ENCODE results near the gene CNPY1. TPM values are rescaled to one million over a fixed set of nuclear protein-coding genes. Genes with fewer than 3 reads are reported as not detected.

The CNPY1 gene
- total RNA-seq, 1 experiment from 2014 or later = not detected

GRCh38 chr7:155467846-155468784 lies 78.2 kb downstream of the CNPY1 start:
- H3K4me1 ChIP-seq (ENCODE audit: insufficient read depth, low read length) = no peaks in the 10 kb centered on the region
- peak overlapping the region; percentile 5 for H3K4me2 ChIP-seq (ENCODE audit: insufficient read depth, insufficient read length, low read length)

More at GRCh38 chr7:155467846-155468784, 78.2 kb downstream of the CNPY1 start:
- Mint-ChIP-seq H3K4me1 (peaks cover 24 to 38% of the 10 kb centered on the region in 2 experiments), H3K27me3 (ENCODE audit: low read depth) (peaks cover 100% of the 10 kb centered on the region), H3K4me3 (peak overlapping the region; percentile 17 to 73; a peak in 3 of 5 replicates), H3K27ac (no peak overlapping the region), H3K9me3 (no peaks in the 10 kb centered on the region; a peak in 1 of 5 replicates), H3K36me3 (ENCODE audit: insufficient read depth in 1 of 3, low read depth in 3 of 3) (no peaks in the 10 kb centered on the region)
- no peak for TF ChIP-seq CTCF (conservative IDR thresholded peaks at IDR 0.05)
- Histone ChIP-seq H4K20me1 (ENCODE audit: control insufficient read depth, insufficient read depth, insufficient read length) (no peaks in the 10 kb centered on the region), H3K27ac (ENCODE audit: insufficient read length, low read depth, low read length) (no peak overlapping the region), H2AK5ac (ENCODE audit: insufficient read length, low read length) (no peak overlapping the region), H3K56ac (ENCODE audit: insufficient read length, low read depth, low read length) (no peak overlapping the region), H3K14ac (ENCODE audit: insufficient read depth, low read length) (no peak overlapping the region), H3K79me1 (ENCODE audit: insufficient read depth, low read depth, low read length, poor library complexity, severe bottlenecking) (no peaks in the 10 kb centered on the region), H3K23ac (ENCODE audit: insufficient read length, low read depth, low read length) (no peak overlapping the region), H3K9me3 (ENCODE audit: control insufficient read depth, low read depth, low read length) (no peaks in the 10 kb centered on the region), H3K9ac (ENCODE audit: extremely low read depth, insufficient read length, low read length) (no peak overlapping the region), H4K5ac (ENCODE audit: insufficient read length, low read depth, low read length) (no peak overlapping the region), H3K4ac (ENCODE audit: low read depth, low read length) (no peak overlapping the region), H2BK15ac (ENCODE audit: low read depth, low read length) (no peak overlapping the region), H2BK20ac (ENCODE audit: low read depth, low read length, poor library complexity, severe bottlenecking) (no peak overlapping the region), H2BK5ac (ENCODE audit: insufficient read length, low read length) (no peak overlapping the region), H2BK12ac (ENCODE audit: insufficient read length, low read depth, low read length) (no peak overlapping the region), H2BK120ac (ENCODE audit: low read depth, low read length, poor library complexity, severe bottlenecking) (no peak overlapping the region), H3K23me2 (ENCODE audit: insufficient read length, low read depth, low read length, poor library complexity, severe bottlenecking) (peaks cover 8% of the 10 kb centered on the region), H4K91ac (ENCODE audit: insufficient read length, low read depth, low read length) (no peak overlapping the region), H3K27me3 (ENCODE audit: insufficient read depth, low read length) (peaks cover 97% of the 10 kb centered on the region), H2AFZ (ENCODE audit: low read length) (no peak overlapping the region), H3K79me2 (ENCODE audit: insufficient read depth, low read length) (no peaks in the 10 kb centered on the region), H3T11ph (ENCODE audit: low read length) (no peak overlapping the region), H3K18ac (ENCODE audit: insufficient read length, low read depth, low read length) (no peak overlapping the region), H4K8ac (replicated peaks; ENCODE audit: insufficient read length, low read depth, low read length) (no peak overlapping the region)
- no CpG with 5 or more reads among the region's 70 CpGs for WGBS (ENCODE audit: extremely low coverage, insufficient read length, low lambda C conversion rate)
- DNase-seq = peak; percentile 71

All from H9 (cell line).